HG03442 (cell line): ENCODE results near the gene GARNL3.

ENCODE experiments used
- ATAC-seq: cut with Tn5 transposase; IDR thresholded peaks from one replicate; pipeline ENCODE4 v1.9.1; 2021; ENCODE audit warnings: mild to moderate bottlenecking, moderate library complexity; ENCODE audit not compliant: unreplicated experiment

GARNL3 gene

GRCh38 chr9:127305838-127306226 lies 41.3 kb downstream of the GARNL3 start:
- ATAC-seq, result no peak

- ATAC-seq, result no peak
Measured at GRCh38 chr9:127307802-127308201, 43.2 kb downstream of the GARNL3 start.

- no peak for ATAC-seq
Measured at GRCh38 chr9:127308652-127309434, 44.3 kb downstream of the GARNL3 start.

GRCh38 chr9:127309715-127310114 lies 45.1 kb downstream of the GARNL3 start:
- no peak for ATAC-seq

- no peak for ATAC-seq
Measured at GRCh38 chr9:127311239-127311741, 46.7 kb downstream of the GARNL3 start.

GRCh38 chr9:127313042-127313560 lies 48.5 kb downstream of the GARNL3 start:
- no peak for ATAC-seq

- ATAC-seq, result no peak
Measured at GRCh38 chr9:127314911-127315310, 50.3 kb downstream of the GARNL3 start.

- no peak for ATAC-seq
Measured at GRCh38 chr9:127316586-127317323, 52.2 kb downstream of the GARNL3 start.

- no peak for ATAC-seq
Measured at GRCh38 chr9:127318651-127319167, 54.1 kb downstream of the GARNL3 start.

- no peak for ATAC-seq
Measured at GRCh38 chr9:127319366-127320114, 55.0 kb downstream of the GARNL3 start.

- no peak for ATAC-seq
Measured at GRCh38 chr9:127320115-127320378, 55.5 kb downstream of the GARNL3 start.

- ATAC-seq, result no peak
Measured at GRCh38 chr9:127323393-127323792, 58.8 kb downstream of the GARNL3 start.

- no peak for ATAC-seq
Measured at GRCh38 chr9:127330501-127330900, 65.9 kb downstream of the GARNL3 start.

GRCh38 chr9:127333221-127334064 lies 68.9 kb downstream of the GARNL3 start:
- ATAC-seq, result no peak

GRCh38 chr9:127334725-127335124 lies 70.2 kb downstream of the GARNL3 start:
- ATAC-seq, result no peak

GRCh38 chr9:127336086-127336485 lies 71.5 kb downstream of the GARNL3 start:
- ATAC-seq, result no peak

- ATAC-seq, result no peak
Measured at GRCh38 chr9:127336506-127337352, 72.2 kb downstream of the GARNL3 start.

GRCh38 chr9:127340721-127341120 lies 76.1 kb downstream of the GARNL3 start:
- no peak for ATAC-seq

- ATAC-seq, result no peak
Measured at GRCh38 chr9:127341152-127341551, 76.6 kb downstream of the GARNL3 start.
